Esophagus muscularis mucosa (tissue), 4 donors: ENCODE results near the gene PSPH.

Experiments
- EP300 ChIP-seq: sonication (generic); formaldehyde crosslinking; IDR thresholded peaks from one replicate; pipeline ENCODE4 v1.6.1; 2017; ENCODE audit warnings: antibody characterized with exemption
- POLR2A ChIP-seq: fragments of 450-650 bp; IDR thresholded peaks from one replicate; pipeline ENCODE4 v1.6.1; 2017; ENCODE audit warnings: antibody characterized with exemption, moderate library complexity, mild to moderate bottlenecking, low read depth
- POLR2AphosphoS5 ChIP-seq, 2 donors: sonication (generic); formaldehyde crosslinking; IDR thresholded peaks; one replicate each; pipeline ENCODE4 v1.6.1; 2017; ENCODE audit warnings: antibody characterized with exemption in 2 of 2
- TF ChIP-seq, protein P1 (sequence below), 3 experiments: fragments of 200-600 bp in 2 of 3; fragments of 450-650 bp in 1 of 3; sonication (generic) in 2 of 3; IDR thresholded peaks; one replicate each; pipeline ENCODE4 v1.5.1; 2017 to 2019; ENCODE audit warnings: antibody characterized with exemption in 3 of 3, mild to moderate bottlenecking in 2 of 3, moderate library complexity in 1 of 3

DNA sequence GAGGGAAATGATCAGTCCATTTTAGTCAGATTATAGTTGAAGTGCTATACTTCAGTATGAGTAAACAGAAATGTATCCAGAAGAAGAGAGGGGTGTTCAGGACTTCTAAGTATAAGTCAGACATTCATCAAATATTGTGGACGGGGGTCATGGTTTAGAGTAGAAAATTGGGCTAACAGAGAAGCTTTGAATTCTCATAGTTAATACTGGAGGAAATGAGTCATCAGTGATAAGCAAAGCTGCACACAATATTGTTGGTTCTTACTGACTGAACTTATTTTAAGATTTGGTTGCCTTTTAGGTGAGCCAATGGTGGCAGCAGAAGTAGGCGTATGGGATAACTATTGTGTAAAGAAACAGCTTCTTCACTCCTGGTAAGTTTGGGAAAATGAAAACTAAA, 11.1 kb upstream of the PSPH start:
- no peak for TF ChIP-seq POLR2AphosphoS5 (IDR thresholded peaks at IDR 0.05)
- TF ChIP-seq, protein P1, sequence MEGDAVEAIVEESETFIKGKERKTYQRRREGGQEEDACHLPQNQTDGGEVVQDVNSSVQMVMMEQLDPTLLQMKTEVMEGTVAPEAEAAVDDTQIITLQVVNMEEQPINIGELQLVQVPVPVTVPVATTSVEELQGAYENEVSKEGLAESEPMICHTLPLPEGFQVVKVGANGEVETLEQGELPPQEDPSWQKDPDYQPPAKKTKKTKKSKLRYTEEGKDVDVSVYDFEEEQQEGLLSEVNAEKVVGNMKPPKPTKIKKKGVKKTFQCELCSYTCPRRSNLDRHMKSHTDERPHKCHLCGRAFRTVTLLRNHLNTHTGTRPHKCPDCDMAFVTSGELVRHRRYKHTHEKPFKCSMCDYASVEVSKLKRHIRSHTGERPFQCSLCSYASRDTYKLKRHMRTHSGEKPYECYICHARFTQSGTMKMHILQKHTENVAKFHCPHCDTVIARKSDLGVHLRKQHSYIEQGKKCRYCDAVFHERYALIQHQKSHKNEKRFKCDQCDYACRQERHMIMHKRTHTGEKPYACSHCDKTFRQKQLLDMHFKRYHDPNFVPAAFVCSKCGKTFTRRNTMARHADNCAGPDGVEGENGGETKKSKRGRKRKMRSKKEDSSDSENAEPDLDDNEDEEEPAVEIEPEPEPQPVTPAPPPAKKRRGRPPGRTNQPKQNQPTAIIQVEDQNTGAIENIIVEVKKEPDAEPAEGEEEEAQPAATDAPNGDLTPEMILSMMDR (IDR thresholded peaks at IDR 0.05): no peak
- TF ChIP-seq EP300: no peak
- TF ChIP-seq POLR2A: no peak
